ENCODE measurements around the gene MACROD2.

The MACROD2 gene

DNA sequence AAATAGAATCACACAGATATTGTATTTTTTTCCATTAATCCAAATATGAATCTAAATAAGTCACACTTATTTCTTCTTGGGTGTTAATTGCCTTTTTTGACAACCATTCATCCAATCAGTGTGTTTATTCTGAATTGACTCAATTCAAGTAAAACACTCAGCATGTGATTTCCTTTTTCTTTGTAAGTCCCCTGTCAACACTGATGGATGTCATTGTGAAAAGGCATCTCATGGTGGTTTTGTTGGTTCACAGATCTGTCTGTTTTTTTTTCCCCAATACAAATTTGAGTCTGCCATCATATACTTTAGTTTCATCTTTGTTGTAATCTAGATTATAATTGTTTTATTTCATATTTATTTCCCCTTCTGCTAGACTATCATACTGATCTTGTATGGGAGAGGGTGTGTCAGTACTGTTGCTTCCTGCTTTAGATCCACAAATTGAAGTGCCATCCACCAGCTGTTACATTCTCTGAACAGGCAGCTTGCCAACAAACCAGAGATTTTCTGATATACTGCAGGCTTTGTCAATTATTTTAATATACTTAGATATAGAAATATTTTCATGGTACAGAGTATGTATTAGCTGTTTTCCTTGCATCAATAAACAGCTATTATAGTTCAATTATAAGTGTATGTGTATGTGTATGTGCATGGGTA is 406.3 kb downstream of the MACROD2 start:
- CTCF ChIA-PET, result interaction anchor here (1.4 kb wide), 1 partner anchor 10 kb away, joined by 3 read pairs; no protein-coding TSS in a partner anchor
- no peak for DNase-seq (ENCODE audit: extremely low spot score)
- POLR2A ChIA-PET, result no interaction called here
- TF ChIP-seq, protein P1, sequence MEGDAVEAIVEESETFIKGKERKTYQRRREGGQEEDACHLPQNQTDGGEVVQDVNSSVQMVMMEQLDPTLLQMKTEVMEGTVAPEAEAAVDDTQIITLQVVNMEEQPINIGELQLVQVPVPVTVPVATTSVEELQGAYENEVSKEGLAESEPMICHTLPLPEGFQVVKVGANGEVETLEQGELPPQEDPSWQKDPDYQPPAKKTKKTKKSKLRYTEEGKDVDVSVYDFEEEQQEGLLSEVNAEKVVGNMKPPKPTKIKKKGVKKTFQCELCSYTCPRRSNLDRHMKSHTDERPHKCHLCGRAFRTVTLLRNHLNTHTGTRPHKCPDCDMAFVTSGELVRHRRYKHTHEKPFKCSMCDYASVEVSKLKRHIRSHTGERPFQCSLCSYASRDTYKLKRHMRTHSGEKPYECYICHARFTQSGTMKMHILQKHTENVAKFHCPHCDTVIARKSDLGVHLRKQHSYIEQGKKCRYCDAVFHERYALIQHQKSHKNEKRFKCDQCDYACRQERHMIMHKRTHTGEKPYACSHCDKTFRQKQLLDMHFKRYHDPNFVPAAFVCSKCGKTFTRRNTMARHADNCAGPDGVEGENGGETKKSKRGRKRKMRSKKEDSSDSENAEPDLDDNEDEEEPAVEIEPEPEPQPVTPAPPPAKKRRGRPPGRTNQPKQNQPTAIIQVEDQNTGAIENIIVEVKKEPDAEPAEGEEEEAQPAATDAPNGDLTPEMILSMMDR (IDR thresholded peaks at IDR 0.05; ENCODE audit: control extremely low read depth, extremely low read depth, low read depth, missing control alignments), result no peak

DNA sequence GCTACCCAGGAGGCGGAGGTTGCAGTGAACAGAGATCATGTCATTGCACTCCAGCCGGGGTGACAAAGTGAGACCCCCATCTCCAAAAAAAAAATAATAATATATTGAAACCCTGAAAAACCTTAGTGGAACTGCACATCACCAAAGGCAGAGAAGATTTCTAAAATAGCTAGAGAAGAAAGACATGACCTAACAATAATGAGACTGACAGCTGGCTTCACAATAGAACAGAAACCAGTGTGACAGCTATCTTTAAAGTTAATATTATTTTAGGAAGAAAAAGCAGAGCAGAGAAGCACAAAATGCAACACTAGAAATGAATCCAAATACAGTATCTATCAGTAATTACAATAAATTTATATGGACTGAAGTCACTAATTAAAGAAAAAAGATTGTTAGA is 409.2 kb downstream of the MACROD2 start:
- no peak for DNase-seq (ENCODE audit: extremely low spot score)
- CTCF ChIA-PET, result interaction anchor here (0.6 kb wide), 1 partner anchor 682 kb away, joined by 3 read pairs; no protein-coding TSS in a partner anchor
- POLR2A ChIA-PET, result no interaction called here
- TF ChIP-seq, protein P1 (IDR thresholded peaks at IDR 0.05; ENCODE audit: control extremely low read depth, extremely low read depth, low read depth, missing control alignments), result no peak

DNA sequence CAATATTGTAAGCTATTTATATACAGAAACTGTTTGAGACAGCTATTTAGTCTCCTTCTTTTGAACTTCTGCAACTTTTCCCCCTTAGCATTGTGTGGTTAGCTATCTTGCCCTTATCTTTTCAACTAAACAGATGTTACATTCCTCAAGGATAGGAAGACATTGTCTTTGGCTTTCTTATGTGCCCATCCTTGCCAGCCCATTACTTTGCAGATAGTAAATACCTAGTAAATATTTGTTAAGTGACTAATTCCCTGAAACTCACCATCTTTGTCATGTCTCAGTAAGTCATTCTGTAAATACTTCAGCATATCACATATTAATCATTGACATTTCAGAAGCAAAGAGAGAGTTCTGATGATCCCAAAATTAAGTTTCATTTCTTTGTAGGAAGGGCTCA is 411.2 kb downstream of the MACROD2 start:
- CTCF ChIA-PET, result interaction anchor here (0.9 to 1.2 kb wide), 2 partner anchors 12 to 22 kb away, joined by 3 read pairs; no protein-coding TSS in a partner anchor
- no peak for DNase-seq (ENCODE audit: extremely low spot score)
- POLR2A ChIA-PET, result no interaction called here
- TF ChIP-seq, protein P1 (IDR thresholded peaks at IDR 0.05; ENCODE audit: control extremely low read depth, extremely low read depth, low read depth, missing control alignments), result no peak

DNA sequence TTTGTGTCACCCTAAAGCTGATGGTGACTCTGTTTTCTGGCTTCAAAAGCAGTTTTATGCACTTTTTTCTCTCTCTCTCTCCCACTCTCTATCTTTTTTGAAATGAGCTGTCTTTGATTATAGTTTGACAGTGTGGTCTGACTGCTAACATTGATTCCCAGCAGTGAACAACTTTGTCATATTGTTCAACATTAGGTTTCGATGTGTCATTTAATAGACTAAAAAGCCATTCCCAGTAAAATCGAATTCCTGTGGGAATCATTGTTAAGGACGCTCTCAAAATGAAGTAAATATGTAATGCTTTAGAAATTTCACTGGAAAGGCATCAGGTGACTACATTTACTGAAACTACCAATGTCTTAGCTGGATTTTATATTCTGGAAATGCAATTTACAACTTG is 412.0 kb downstream of the MACROD2 start:
- TF ChIP-seq, protein P1 (IDR thresholded peaks at IDR 0.05; ENCODE audit: control extremely low read depth, extremely low read depth, low read depth, missing control alignments), result no peak
- ChIA-PET CTCF (no interaction called here), POLR2A (no interaction called here)
- DNase-seq (ENCODE audit: extremely low spot score), result no peak

DNA sequence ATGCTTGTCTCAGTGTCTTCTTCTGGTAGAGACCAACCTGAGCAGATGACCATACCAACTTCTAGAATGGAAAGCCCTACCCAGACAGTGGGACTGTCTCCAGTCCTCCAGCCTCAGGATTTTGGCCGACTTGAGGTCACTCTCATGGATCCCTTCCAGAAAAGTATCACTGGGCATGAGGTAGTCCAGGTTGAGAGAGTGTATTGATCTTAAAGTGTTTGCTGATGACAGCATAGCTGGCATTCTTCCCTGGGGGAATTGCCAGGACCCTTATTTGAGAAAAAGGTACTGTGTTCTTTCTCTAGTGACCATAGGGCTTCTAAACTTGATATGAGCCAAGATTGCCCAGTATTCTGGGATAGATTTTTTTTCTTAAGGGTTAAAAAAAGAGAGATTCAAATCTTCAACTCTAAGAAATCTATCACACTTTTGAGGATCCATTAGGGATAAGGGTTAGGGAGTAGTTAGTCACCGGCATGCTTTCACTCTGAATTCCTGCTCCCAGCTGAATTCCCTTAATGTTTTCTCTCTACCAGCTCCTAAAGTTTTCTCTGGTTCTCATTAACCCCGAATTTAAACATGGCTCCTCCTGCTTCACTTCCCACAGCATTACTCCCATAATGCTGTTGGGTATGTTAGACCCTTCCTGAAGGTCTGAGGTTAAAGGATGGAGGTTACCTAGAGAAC is 415.7 kb downstream of the MACROD2 start:
- POLR2A ChIA-PET, result no interaction called here
- DNase-seq (ENCODE audit: extremely low spot score), result no peak
- TF ChIP-seq, protein P1 (IDR thresholded peaks at IDR 0.05; ENCODE audit: control extremely low read depth, extremely low read depth, low read depth, missing control alignments), result no peak
- CTCF ChIA-PET, result no interaction called here

DNA sequence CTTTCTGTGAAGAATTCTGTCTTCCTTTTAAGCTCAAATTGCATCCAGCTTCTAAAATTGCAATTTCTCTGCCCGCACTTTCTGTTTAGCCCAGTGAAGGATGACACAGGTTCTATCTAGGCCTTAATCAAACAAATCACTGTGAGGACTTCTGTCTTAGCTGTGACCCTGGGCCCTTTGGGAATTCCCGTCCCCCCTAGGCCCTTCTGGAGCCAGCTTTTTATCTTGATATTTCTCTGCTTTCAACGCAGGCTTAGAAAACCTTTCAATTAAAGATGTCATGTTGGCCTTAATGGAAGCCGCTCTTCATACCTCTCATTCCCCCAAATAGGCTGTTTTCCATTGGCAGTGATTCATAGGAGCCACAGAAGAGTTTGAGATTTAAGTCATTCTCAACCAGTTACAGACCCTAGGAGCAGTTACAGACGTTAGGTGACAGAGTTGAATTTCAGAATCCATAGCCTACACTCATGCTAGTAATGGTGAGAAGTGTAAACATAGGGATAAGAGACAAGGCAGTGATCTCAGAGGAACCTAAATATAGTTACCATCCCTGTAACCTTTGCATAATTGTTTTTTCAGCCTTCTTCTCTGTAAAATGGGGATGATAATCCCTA is 416.9 kb downstream of the MACROD2 start:
- ChIA-PET POLR2A (no interaction called here), CTCF (no interaction called here)
- no peak for DNase-seq (ENCODE audit: extremely low spot score)
- TF ChIP-seq, protein P1 (IDR thresholded peaks at IDR 0.05; ENCODE audit: control extremely low read depth, extremely low read depth, low read depth, missing control alignments), result no peak
